ENCODE data around the gene DYRK1A.

- TF ChIP-seq, protein P1, sequence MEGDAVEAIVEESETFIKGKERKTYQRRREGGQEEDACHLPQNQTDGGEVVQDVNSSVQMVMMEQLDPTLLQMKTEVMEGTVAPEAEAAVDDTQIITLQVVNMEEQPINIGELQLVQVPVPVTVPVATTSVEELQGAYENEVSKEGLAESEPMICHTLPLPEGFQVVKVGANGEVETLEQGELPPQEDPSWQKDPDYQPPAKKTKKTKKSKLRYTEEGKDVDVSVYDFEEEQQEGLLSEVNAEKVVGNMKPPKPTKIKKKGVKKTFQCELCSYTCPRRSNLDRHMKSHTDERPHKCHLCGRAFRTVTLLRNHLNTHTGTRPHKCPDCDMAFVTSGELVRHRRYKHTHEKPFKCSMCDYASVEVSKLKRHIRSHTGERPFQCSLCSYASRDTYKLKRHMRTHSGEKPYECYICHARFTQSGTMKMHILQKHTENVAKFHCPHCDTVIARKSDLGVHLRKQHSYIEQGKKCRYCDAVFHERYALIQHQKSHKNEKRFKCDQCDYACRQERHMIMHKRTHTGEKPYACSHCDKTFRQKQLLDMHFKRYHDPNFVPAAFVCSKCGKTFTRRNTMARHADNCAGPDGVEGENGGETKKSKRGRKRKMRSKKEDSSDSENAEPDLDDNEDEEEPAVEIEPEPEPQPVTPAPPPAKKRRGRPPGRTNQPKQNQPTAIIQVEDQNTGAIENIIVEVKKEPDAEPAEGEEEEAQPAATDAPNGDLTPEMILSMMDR (IDR thresholded peaks at IDR 0.05): no peak
- TF ChIP-seq EZH2 (IDR thresholded peaks at IDR 0.05) (no peak), EZH2phosphoT487 (IDR thresholded peaks at IDR 0.05) (no peak)
Observed at GRCh38 chr21:37430184-37430821, 63.7 kb downstream of the DYRK1A start.

All from neural progenitor cell (in vitro differentiated cells).